Effector memory CD8-positive, alpha-beta T cell (primary cell): ENCODE results near the gene DTNBP1.

Source experiments
- ATAC-seq: fragments of 150-1000 bp; cut with Tn5 transposase; replicated peaks from 2 replicates; pipeline ENCODE4 v1.10.0; 2021; ENCODE audit warnings: mild to moderate bottlenecking, moderate library complexity
- DNase-seq, 3 experiments: peaks; one replicate each; pipeline ENCODE4 v3.0.0; 2021
- H3K27ac Mint-ChIP-seq, 2 donors: one replicate each; pipeline ENCODE4 v1.8.0; 2022; ENCODE audit warnings: mild to moderate bottlenecking in 2 of 2, mixed read lengths in 2 of 2, moderate library complexity in 2 of 2
- H3K27me3 Mint-ChIP-seq, 2 donors: one replicate each; pipeline ENCODE4 v1.8.0; 2022; ENCODE audit warnings: mixed read lengths in 2 of 2
- H3K36me3 Mint-ChIP-seq: one replicate; pipeline ENCODE4 v1.8.0; 2022; ENCODE audit warnings: mild to moderate bottlenecking, moderate library complexity, mixed read lengths; ENCODE audit not compliant: insufficient read depth
- H3K4me1 Mint-ChIP-seq, 2 donors: one replicate each; pipeline ENCODE4 v1.8.0; 2022; ENCODE audit warnings: low read depth in 2 of 2, mixed read lengths in 2 of 2
- H3K4me3 Mint-ChIP-seq, 2 donors: one replicate each; pipeline ENCODE4 v1.8.0; 2022; ENCODE audit warnings: mild to moderate bottlenecking in 2 of 2, mixed read lengths in 2 of 2, moderate library complexity in 2 of 2
- H3K9me3 Mint-ChIP-seq, 2 donors: one replicate each; pipeline ENCODE4 v1.8.0; 2022; ENCODE audit warnings: mixed read lengths in 2 of 2

DTNBP1 gene

GRCh38 chr6:15503346-15503680 is 159.5 kb downstream of the DTNBP1 start:
- no peak for DNase-seq
- Mint-ChIP-seq H3K36me3 (peaks cover 63% of the 10 kb centered on the region), H3K9me3 (no peaks in the 10 kb centered on the region), H3K27me3 (no peaks in the 10 kb centered on the region), H3K4me1 (peaks cover 7 to 11% of the 10 kb centered on the region in 2 donors), H3K27ac (no peak overlapping the region), H3K4me3 (no peak overlapping the region)
- ATAC-seq: no peak

- peaks cover 66% of the 10 kb centered on the region for H3K36me3 Mint-ChIP-seq
- ATAC-seq: no peak
- H3K27ac Mint-ChIP-seq: peak overlapping the region in 1 of 2 donors; percentile 20
- H3K9me3 Mint-ChIP-seq: no peaks in the 10 kb centered on the region
- no peak for DNase-seq
- peaks cover 7 to 15% of the 10 kb centered on the region in 2 donors for H3K4me1 Mint-ChIP-seq
- H3K4me3 Mint-ChIP-seq: no peak overlapping the region
- H3K27me3 Mint-ChIP-seq: no peaks in the 10 kb centered on the region
Observed at GRCh38 chr6:15502446-15503345, 160.1 kb downstream of the DTNBP1 start.

GRCh38 chr6:15501826-15502445 is 160.9 kb downstream of the DTNBP1 start:
- H3K9me3 Mint-ChIP-seq: no peaks in the 10 kb centered on the region
- no peak for ATAC-seq
- H3K36me3 Mint-ChIP-seq: peaks cover 67% of the 10 kb centered on the region
- H3K27me3 Mint-ChIP-seq: no peaks in the 10 kb centered on the region
- peak overlapping the region in 1 of 2 donors; percentile 20 for H3K27ac Mint-ChIP-seq
- no peak for DNase-seq
- H3K4me1 Mint-ChIP-seq: peaks cover 6 to 13% of the 10 kb centered on the region in 2 donors
- no peak overlapping the region for H3K4me3 Mint-ChIP-seq

- ATAC-seq: no peak
- no peak for DNase-seq
- Mint-ChIP-seq H3K27me3 (no peaks in the 10 kb centered on the region), H3K27ac (peak overlapping the region; percentile 9 to 68), H3K4me1 (peaks cover 4 to 13% of the 10 kb centered on the region in 2 donors), H3K4me3 (no peak overlapping the region), H3K9me3 (no peaks in the 10 kb centered on the region), H3K36me3 (peaks cover 69% of the 10 kb centered on the region)
Observed at GRCh38 chr6:15500901-15501825, 161.7 kb downstream of the DTNBP1 start.

- Mint-ChIP-seq H3K4me3 (no peak overlapping the region), H3K9me3 (no peaks in the 10 kb centered on the region), H3K27ac (peak overlapping the region; percentile 9 to 68), H3K36me3 (peaks cover 68% of the 10 kb centered on the region), H3K27me3 (no peaks in the 10 kb centered on the region), H3K4me1 (peaks cover 4 to 11% of the 10 kb centered on the region in 2 donors)
- ATAC-seq (no peak), DNase-seq (no peak)
Observed at GRCh38 chr6:15500078-15500740, 162.6 kb downstream of the DTNBP1 start.

- Mint-ChIP-seq H3K4me1 (peaks cover 0 to 9% of the 10 kb centered on the region in 2 donors), H3K9me3 (no peaks in the 10 kb centered on the region), H3K4me3 (no peak overlapping the region), H3K36me3 (peaks cover 73% of the 10 kb centered on the region), H3K27ac (no peak overlapping the region), H3K27me3 (no peaks in the 10 kb centered on the region)
- DNase-seq (no peak), ATAC-seq (no peak)
Observed at GRCh38 chr6:15499591-15499990, 163.2 kb downstream of the DTNBP1 start.

GRCh38 chr6:15499125-15499524 is 163.7 kb downstream of the DTNBP1 start:
- no peak overlapping the region for H3K4me3 Mint-ChIP-seq
- H3K9me3 Mint-ChIP-seq: no peaks in the 10 kb centered on the region
- H3K27ac Mint-ChIP-seq: no peak overlapping the region

GRCh38 chr6:15498640-15499039 is 164.2 kb downstream of the DTNBP1 start:
- DNase-seq (no peak), ATAC-seq (no peak)
- Mint-ChIP-seq H3K9me3 (no peaks in the 10 kb centered on the region), H3K27me3 (no peaks in the 10 kb centered on the region), H3K4me3 (no peak overlapping the region), H3K27ac (peak overlapping the region in 1 of 2 donors; percentile 53), H3K4me1 (peaks cover 2 to 6% of the 10 kb centered on the region in 2 donors), H3K36me3 (peaks cover 75% of the 10 kb centered on the region)

More at GRCh38 chr6:15499125-15499524, 163.7 kb downstream of the DTNBP1 start:
- no peak for ATAC-seq
- H3K4me1 Mint-ChIP-seq: peaks cover 2 to 7% of the 10 kb centered on the region in 2 donors
- DNase-seq: no peak
- H3K36me3 Mint-ChIP-seq: peaks cover 73% of the 10 kb centered on the region
- no peaks in the 10 kb centered on the region for H3K27me3 Mint-ChIP-seq

GRCh38 chr6:15496345-15497131 is 166.3 kb downstream of the DTNBP1 start:
- ATAC-seq (no peak), DNase-seq (no peak)
- Mint-ChIP-seq H3K4me3 (no peak overlapping the region), H3K27ac (peak overlapping the region in 1 of 2 donors; percentile 62), H3K4me1 (peaks cover 4 to 9% of the 10 kb centered on the region in 2 donors), H3K27me3 (no peaks in the 10 kb centered on the region), H3K36me3 (peaks cover 73% of the 10 kb centered on the region), H3K9me3 (no peaks in the 10 kb centered on the region)

- no peaks in the 10 kb centered on the region for H3K9me3 Mint-ChIP-seq
- no peaks in the 10 kb centered on the region for H3K27me3 Mint-ChIP-seq
- H3K4me1 Mint-ChIP-seq: peaks cover 12% of the 10 kb centered on the region in 2 donors
- H3K36me3 Mint-ChIP-seq: peaks cover 62% of the 10 kb centered on the region
- H3K4me3 Mint-ChIP-seq: no peak overlapping the region
- DNase-seq: no peak
- no peak for ATAC-seq
- H3K27ac Mint-ChIP-seq: peak overlapping the region in 1 of 2 donors; percentile 62
Observed at GRCh38 chr6:15495375-15495901, 167.4 kb downstream of the DTNBP1 start.

- Mint-ChIP-seq H3K4me3 (no peak overlapping the region), H3K27ac (peak overlapping the region; percentile 46 to 84), H3K27me3 (no peaks in the 10 kb centered on the region), H3K4me1 (peaks cover 17 to 25% of the 10 kb centered on the region in 2 donors), H3K36me3 (peaks cover 58% of the 10 kb centered on the region), H3K9me3 (no peaks in the 10 kb centered on the region)
- DNase-seq (no peak), ATAC-seq (no peak)
Observed at GRCh38 chr6:15493437-15494168, 169.2 kb downstream of the DTNBP1 start.

- no peak overlapping the region for H3K27ac Mint-ChIP-seq
- ATAC-seq (no peak), DNase-seq (no peak)
- no peaks in the 10 kb centered on the region for H3K27me3 Mint-ChIP-seq
- H3K36me3 Mint-ChIP-seq: peaks cover 54% of the 10 kb centered on the region
- no peaks in the 10 kb centered on the region for H3K9me3 Mint-ChIP-seq
- no peak overlapping the region for H3K4me3 Mint-ChIP-seq
- H3K4me1 Mint-ChIP-seq: peaks cover 13 to 25% of the 10 kb centered on the region in 2 donors
Observed at GRCh38 chr6:15491986-15492269, 170.9 kb downstream of the DTNBP1 start.
